Amniotic epithelial cell (primary cell): ENCODE data around the gene KDM4B.

Experiments used
- DNase-seq: peaks from one replicate; pipeline ENCODE4 v3.0.0-alpha.2; 2010; ENCODE audit warnings: low read depth

Gene KDM4B

GRCh38 chr19:5050067-5050656 is 81.2 kb downstream of the KDM4B start:
- no peak for DNase-seq

- no peak for DNase-seq
These were observed 82.0 kb downstream of the KDM4B start for GRCh38 chr19:5050905-5051304.

- DNase-seq, result no peak
These were observed 82.7 kb downstream of the KDM4B start for GRCh38 chr19:5051619-5052018.

GRCh38 chr19:5052515-5052914 is 83.6 kb downstream of the KDM4B start:
- DNase-seq, result no peak

GRCh38 chr19:5052945-5053485 is 84.1 kb downstream of the KDM4B start:
- no peak for DNase-seq

- no peak for DNase-seq
These were observed 84.7 kb downstream of the KDM4B start for GRCh38 chr19:5053661-5054060.

GRCh38 chr19:5054551-5055456 is 85.9 kb downstream of the KDM4B start:
- DNase-seq, result no peak

GRCh38 chr19:5055457-5055776 is 86.5 kb downstream of the KDM4B start:
- DNase-seq, result no peak

- no peak for DNase-seq
These were observed 88.9 kb downstream of the KDM4B start for GRCh38 chr19:5057860-5058259.

- DNase-seq, result no peak
These were observed 89.8 kb downstream of the KDM4B start for GRCh38 chr19:5058521-5059212.

- no peak for DNase-seq
These were observed 90.3 kb downstream of the KDM4B start for GRCh38 chr19:5059213-5059574.

GRCh38 chr19:5059793-5060192 is 90.9 kb downstream of the KDM4B start:
- DNase-seq, result no peak

GRCh38 chr19:5062195-5062594 is 93.3 kb downstream of the KDM4B start:
- no peak for DNase-seq

- no peak for DNase-seq
These were observed 93.9 kb downstream of the KDM4B start for GRCh38 chr19:5062799-5063198.

GRCh38 chr19:5063873-5064645 is 95.1 kb downstream of the KDM4B start:
- DNase-seq, result no peak

GRCh38 chr19:5064896-5065295 is 96.0 kb downstream of the KDM4B start:
- DNase-seq, result no peak

- no peak for DNase-seq
These were observed 96.8 kb downstream of the KDM4B start for GRCh38 chr19:5065663-5066093.

- DNase-seq, result no peak
These were observed 97.9 kb downstream of the KDM4B start for GRCh38 chr19:5066768-5067167.

- DNase-seq, result no peak
These were observed 98.8 kb downstream of the KDM4B start for GRCh38 chr19:5067678-5068077.

- DNase-seq, result no peak
These were observed 99.5 kb downstream of the KDM4B start for GRCh38 chr19:5068233-5069072.

GRCh38 chr19:5070331-5070730 is 101.4 kb downstream of the KDM4B start:
- no peak for DNase-seq
